ENCODE data around the gene PHF23.

GRCh38 chr17:7258731-7259554 lies 19.7 kb upstream of the PHF23 start:
- TF ChIP-seq CTCF (conservative IDR thresholded peaks at IDR 0.05 in 1 of 2, IDR thresholded peaks at IDR 0.05 in 1 of 2; ENCODE audit: low read depth in 1 of 2, low read length in 2 of 2) (no peak), EZH2 (IDR thresholded peaks at IDR 0.05; ENCODE audit: low read length, missing control alignments) (no peak)
